Endothelial cell (in vitro differentiated cells): ENCODE results near the gene YY1. TPM values are rescaled to one million over a fixed set of nuclear protein-coding genes. Genes with fewer than 3 reads are reported as not detected.

Experiments
- DNase-seq: peaks from one replicate; pipeline ENCODE4 v3.0.0; 2021; ENCODE audit warnings: low spot score
- H3K27ac Mint-ChIP-seq: one replicate; pipeline ENCODE4 v1.8.0; 2021; ENCODE audit warnings: mixed read lengths, inconsistent platforms; ENCODE audit not compliant: unreplicated experiment
- H3K27me3 Mint-ChIP-seq: one replicate; pipeline ENCODE4 v1.8.0; 2021; ENCODE audit warnings: mild to moderate bottlenecking, moderate library complexity, mixed read lengths, inconsistent platforms; ENCODE audit not compliant: unreplicated experiment
- H3K36me3 Mint-ChIP-seq: one replicate; pipeline ENCODE4 v1.8.0; 2021; ENCODE audit warnings: mild to moderate bottlenecking, low read depth, mixed read lengths, inconsistent platforms; ENCODE audit not compliant: unreplicated experiment
- H3K4me1 Mint-ChIP-seq: one replicate; pipeline ENCODE4 v1.8.0; 2021; ENCODE audit warnings: mild to moderate bottlenecking, mixed read lengths, inconsistent platforms; ENCODE audit not compliant: unreplicated experiment
- H3K4me3 Mint-ChIP-seq: one replicate; pipeline ENCODE4 v1.8.0; 2021; ENCODE audit warnings: mild to moderate bottlenecking, mixed read lengths, inconsistent platforms; ENCODE audit not compliant: unreplicated experiment
- H3K9me3 Mint-ChIP-seq: one replicate; pipeline ENCODE4 v1.8.0; 2021; ENCODE audit warnings: mixed read lengths, inconsistent platforms; ENCODE audit not compliant: unreplicated experiment
- CTCF ChIP-seq: fragments of 200-600 bp; sonication (generic); IDR thresholded peaks from one replicate; pipeline ENCODE4 v1.5.0; 2021; ENCODE audit warnings: antibody characterized with exemption; ENCODE audit not compliant: unreplicated experiment
- total RNA-seq: library from RNA; stranded (reverse); fragmentation: NEBNext Ultra II Directional; extraction: Animal tissue kit (Norgen Biotek cat#: 25700); gene quantifications from one replicate; pipeline ENCODE4 v1.2.1, GENCODE V29; 2021; ENCODE audit not compliant: unreplicated experiment

YY1 gene
- total RNA-seq, 1 donor from 2014 or later, result 81.7 TPM

GRCh38 chr14:100303179-100303578 lies 64.2 kb downstream of the YY1 start:
- H3K4me1 Mint-ChIP-seq, result peaks cover 19% of the 10 kb centered on the region
- H3K9me3 Mint-ChIP-seq, result no peaks in the 10 kb centered on the region
- H3K27me3 Mint-ChIP-seq, result peaks cover 7% of the 10 kb centered on the region
- peak; percentile 72 for TF ChIP-seq CTCF
- peaks cover 9% of the 10 kb centered on the region for H3K36me3 Mint-ChIP-seq
- no peak overlapping the region for H3K4me3 Mint-ChIP-seq
- DNase-seq, result peak; percentile 44
- no peak overlapping the region for H3K27ac Mint-ChIP-seq

GRCh38 chr14:100303925-100304324 lies 65.0 kb downstream of the YY1 start:
- peaks cover 7% of the 10 kb centered on the region for H3K27me3 Mint-ChIP-seq
- H3K4me1 Mint-ChIP-seq, result peaks cover 27% of the 10 kb centered on the region
- H3K4me3 Mint-ChIP-seq, result no peak overlapping the region
- TF ChIP-seq CTCF, result no peak
- peaks cover 9% of the 10 kb centered on the region for H3K36me3 Mint-ChIP-seq
- no peaks in the 10 kb centered on the region for H3K9me3 Mint-ChIP-seq
- no peak overlapping the region for H3K27ac Mint-ChIP-seq
- no peak for DNase-seq

GRCh38 chr14:100304825-100305323 lies 65.9 kb downstream of the YY1 start:
- no peak for DNase-seq
- H3K36me3 Mint-ChIP-seq, result peaks cover 6% of the 10 kb centered on the region
- peak overlapping the region; percentile 74 for H3K27ac Mint-ChIP-seq

GRCh38 chr14:100305324-100306100 lies 66.6 kb downstream of the YY1 start:
- Mint-ChIP-seq H3K4me1 (peaks cover 36% of the 10 kb centered on the region), H3K4me3 (peak overlapping the region; percentile 96), H3K36me3 (peaks cover 6% of the 10 kb centered on the region), H3K27me3 (peaks cover 7% of the 10 kb centered on the region), H3K27ac (peak overlapping the region; percentile 74), H3K9me3 (no peaks in the 10 kb centered on the region)
- DNase-seq, result peak; percentile 31
- no peak for TF ChIP-seq CTCF

More at GRCh38 chr14:100304825-100305323, 65.9 kb downstream of the YY1 start:
- no peak for TF ChIP-seq CTCF
- Mint-ChIP-seq H3K4me3 (peak overlapping the region; percentile 96), H3K9me3 (no peaks in the 10 kb centered on the region), H3K27me3 (peaks cover 7% of the 10 kb centered on the region), H3K4me1 (peaks cover 36% of the 10 kb centered on the region)
